Vagina (tissue), 2 donors: ENCODE results near the gene A2M.

ENCODE experiments used
- POLR2A ChIP-seq, 2 donors: fragments of 450-650 bp; IDR thresholded peaks; one replicate each; pipeline ENCODE4 v1.6.1; 2017; ENCODE audit warnings: antibody characterized with exemption in 2 of 2, mild to moderate bottlenecking in 2 of 2, moderate library complexity in 2 of 2
- TF ChIP-seq, protein P1 (sequence below), 3 experiments: fragments of 450-650 bp in 2 of 3; fragments of 200-600 bp in 1 of 3; sonication (generic) in 1 of 3; IDR thresholded peaks; one replicate each; pipeline ENCODE4 v1.5.1; 2017 to 2019; ENCODE audit warnings: antibody characterized with exemption in 3 of 3, mild to moderate bottlenecking in 2 of 3, moderate library complexity in 2 of 3

DNA sequence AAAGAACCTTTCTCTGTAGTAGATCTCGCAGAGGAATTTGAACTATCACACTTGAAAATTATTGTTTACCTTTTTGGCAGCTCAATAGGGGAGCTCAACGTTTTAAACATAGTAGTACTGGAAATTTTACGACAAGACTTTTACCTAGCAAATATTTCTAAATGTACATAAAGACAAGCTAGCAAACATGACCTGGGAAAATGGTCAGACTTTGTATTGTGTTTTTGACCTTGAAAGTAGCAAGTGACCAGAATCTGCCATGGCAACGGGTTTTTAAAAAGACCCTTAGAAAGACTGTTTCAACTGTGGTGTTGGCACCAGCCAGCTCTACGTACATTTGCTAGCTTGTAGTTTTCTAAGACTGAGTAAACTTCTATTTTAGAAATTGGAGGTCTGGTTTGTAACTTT, 20.2 kb upstream of the A2M start:
- TF ChIP-seq, protein P1, sequence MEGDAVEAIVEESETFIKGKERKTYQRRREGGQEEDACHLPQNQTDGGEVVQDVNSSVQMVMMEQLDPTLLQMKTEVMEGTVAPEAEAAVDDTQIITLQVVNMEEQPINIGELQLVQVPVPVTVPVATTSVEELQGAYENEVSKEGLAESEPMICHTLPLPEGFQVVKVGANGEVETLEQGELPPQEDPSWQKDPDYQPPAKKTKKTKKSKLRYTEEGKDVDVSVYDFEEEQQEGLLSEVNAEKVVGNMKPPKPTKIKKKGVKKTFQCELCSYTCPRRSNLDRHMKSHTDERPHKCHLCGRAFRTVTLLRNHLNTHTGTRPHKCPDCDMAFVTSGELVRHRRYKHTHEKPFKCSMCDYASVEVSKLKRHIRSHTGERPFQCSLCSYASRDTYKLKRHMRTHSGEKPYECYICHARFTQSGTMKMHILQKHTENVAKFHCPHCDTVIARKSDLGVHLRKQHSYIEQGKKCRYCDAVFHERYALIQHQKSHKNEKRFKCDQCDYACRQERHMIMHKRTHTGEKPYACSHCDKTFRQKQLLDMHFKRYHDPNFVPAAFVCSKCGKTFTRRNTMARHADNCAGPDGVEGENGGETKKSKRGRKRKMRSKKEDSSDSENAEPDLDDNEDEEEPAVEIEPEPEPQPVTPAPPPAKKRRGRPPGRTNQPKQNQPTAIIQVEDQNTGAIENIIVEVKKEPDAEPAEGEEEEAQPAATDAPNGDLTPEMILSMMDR (IDR thresholded peaks at IDR 0.05), result no peak
- TF ChIP-seq POLR2A (IDR thresholded peaks at IDR 0.05), result no peak
